PC-9 (cell line): ENCODE data around the gene IDH2. TPM values are rescaled to one million over a fixed set of nuclear protein-coding genes. Genes with fewer than 3 reads are reported as not detected.

Source experiments
- BruUV-seq: library from RNA; stranded (reverse); fragments of 400-500 nt; replicated peaks from 2 replicates; lab custom pipeline; 2021; lab: Mats Ljungman, UMichigan
- CTCF ChIA-PET: fragments of 300-600 bp; sonication (Branson Sonifier 250); formaldehyde crosslinking; loops from one replicate; lab custom pipeline; 2022; ENCODE audit warnings: antibody characterized with exemption; lab: Charles Lee
- POLR2A ChIA-PET: fragments of 300-600 bp; sonication (Branson Sonifier 250); formaldehyde crosslinking; loops from one replicate; lab custom pipeline; 2022; ENCODE audit warnings: antibody characterized with exemption; ENCODE audit not compliant: unreplicated experiment; lab: Charles Lee
- DNase-seq, 2 experiments: peaks; one replicate each; pipeline versions ENCODE4 v3.0.0 to v3.0.0-alpha.2; 2015 to 2022; ENCODE audit warnings: mixed read lengths in 1 of 2
- H2AFZ ChIP-seq: fragments of 200-600 bp; sonication (generic); 2 replicates; pipeline ENCODE4 v1.8.1; 2017; ENCODE audit warnings: antibody characterized with exemption
- H3F3A ChIP-seq: fragments of 200-600 bp; sonication (generic); 2 replicates; pipeline ENCODE4 v1.8.1; 2017; ENCODE audit warnings: antibody characterized with exemption, mild to moderate bottlenecking, low read depth; ENCODE audit not compliant: insufficient read depth
- H3K27ac ChIP-seq: fragments of 200-600 bp; sonication (generic); 2 replicates; pipeline ENCODE4 v1.6.1; 2016; ENCODE audit warnings: mixed run types
- H3K27me3 ChIP-seq: fragments of 200-600 bp; sonication (generic); 2 replicates; pipeline ENCODE4 v1.6.1; 2016; ENCODE audit warnings: low read depth, mixed run types; ENCODE audit not compliant: insufficient read depth
- H3K36me3 ChIP-seq: fragments of 200-600 bp; sonication (generic); 2 replicates; pipeline ENCODE4 v1.6.1; 2016; ENCODE audit warnings: low read depth, mixed run types
- H3K4me1 ChIP-seq: fragments of 200-600 bp; sonication (generic); replicated peaks from 2 replicates; pipeline ENCODE4 v1.6.1; 2016; ENCODE audit warnings: mixed run types; ENCODE audit not compliant: insufficient read depth
- H3K4me2 ChIP-seq: fragments of 200-600 bp; sonication (generic); 2 replicates; pipeline ENCODE4 v1.6.1; 2017; ENCODE audit warnings: mixed run types
- H3K4me3 ChIP-seq: fragments of 200-600 bp; sonication (generic); 2 replicates; pipeline ENCODE4 v1.6.1; 2016; ENCODE audit warnings: mixed run types
- H3K79me2 ChIP-seq: fragments of 200-600 bp; sonication (generic); 2 replicates; pipeline ENCODE4 v1.6.1; 2017; ENCODE audit warnings: low read depth, mixed run types
- H3K9me2 ChIP-seq: fragments of 200-600 bp; sonication (generic); 2 replicates; pipeline ENCODE4 v1.8.1; 2017; ENCODE audit warnings: mild to moderate bottlenecking; ENCODE audit not compliant: insufficient read depth
- H3K9me3 ChIP-seq: fragments of 200-600 bp; sonication (generic); 2 replicates; pipeline ENCODE4 v1.8.1; 2016; ENCODE audit warnings: low read depth; ENCODE audit not compliant: insufficient read depth
- H4K20me1 ChIP-seq: fragments of 200-600 bp; sonication (generic); 2 replicates; pipeline ENCODE4 v1.8.1; 2017; ENCODE audit not compliant: insufficient read depth
- CTCF ChIP-seq: fragments of 200-600 bp; sonication (generic); conservative IDR thresholded peaks from 2 replicates; pipeline ENCODE4 v1.6.1; 2017; ENCODE audit warnings: mixed run types, antibody characterized with exemption, mild to moderate bottlenecking, moderate library complexity
- EZH2 ChIP-seq: fragments of 200-600 bp; sonication (generic); IDR thresholded peaks from 2 replicates; pipeline ENCODE4 v1.8.0; 2017; ENCODE audit warnings: antibody characterized with exemption, low read depth
- intact Hi-C: fragments of 100-400 bp; cut with micrococcal nuclease; formaldehyde crosslinking; loops from one replicate; pipeline ENCODE4 v1.10.0; 2022; ENCODE audit not compliant: unreplicated experiment
- total RNA-seq: library from RNA; stranded (reverse); gene quantifications from 2 replicates; pipeline ENCODE4 v1.2.3, GENCODE V29; 2021

The IDH2 gene
- total RNA-seq, 1 experiment from 2014 or later: 96.7 TPM

GRCh38 chr15:90130291-90130690 lies 28.0 kb upstream of the IDH2 start:
- Histone ChIP-seq H4K20me1 (no peaks in the 10 kb centered on the region), H2AFZ (no peak overlapping the region), H3K27me3 (no peaks in the 10 kb centered on the region), H3K4me1 (no peaks in the 10 kb centered on the region), H3K27ac (no peak overlapping the region), H3K9me3 (no peaks in the 10 kb centered on the region), H3K9me2 (no peaks in the 10 kb centered on the region), H3F3A (no peaks in the 10 kb centered on the region), H3K4me2 (no peak overlapping the region), H3K79me2 (no peaks in the 10 kb centered on the region), H3K36me3 (no peaks in the 10 kb centered on the region), H3K4me3 (no peak overlapping the region)
- no TSS peak for BruUV-seq
- no peak for DNase-seq
- TF ChIP-seq EZH2 (no peak), CTCF (no peak)
- ChIA-PET POLR2A (no interaction called here), CTCF (no interaction called here)
- intact Hi-C loops: no loop called here

DNA sequence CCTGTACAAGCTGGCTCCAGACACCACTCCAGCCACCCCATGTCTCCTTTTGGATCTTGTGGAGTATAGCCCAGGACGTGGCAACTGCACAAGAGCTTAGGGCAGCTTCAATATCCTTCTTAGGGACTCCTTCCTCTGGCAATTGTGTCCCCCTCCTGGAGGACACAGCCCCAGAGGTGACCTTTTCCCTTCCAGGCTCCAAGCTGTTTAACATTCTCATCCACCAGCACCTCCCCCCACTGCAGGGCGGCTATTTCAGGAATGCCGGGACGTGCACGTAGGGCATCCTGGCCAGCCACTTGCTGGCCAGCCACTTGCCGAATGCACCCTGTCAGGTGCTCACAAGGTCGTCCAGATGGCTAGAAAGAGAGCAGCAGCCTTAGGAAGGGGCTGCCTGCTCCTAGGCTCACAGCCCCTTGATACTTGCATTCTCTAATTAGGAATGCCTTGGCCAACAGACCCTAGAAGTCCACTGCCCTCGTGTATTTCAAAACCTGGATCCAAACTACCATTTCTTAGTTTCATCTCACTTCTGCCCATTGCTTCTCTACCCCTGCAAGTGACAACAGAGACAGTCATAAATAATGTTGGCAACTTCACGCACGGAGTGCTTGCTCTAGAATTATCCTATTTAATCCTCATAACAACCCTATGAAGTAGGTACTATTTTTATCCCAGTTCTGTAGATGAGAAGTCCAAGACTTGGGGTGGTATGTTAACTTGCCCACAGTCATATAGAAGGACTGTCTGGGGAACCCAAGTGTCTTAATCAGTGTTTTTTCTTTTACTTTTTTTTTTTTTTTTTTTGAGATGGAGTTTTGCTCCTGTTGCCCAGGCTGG lies 24.5 kb upstream of the IDH2 start:
- Histone ChIP-seq H3K9me3 (no peaks in the 10 kb centered on the region), H4K20me1 (no peaks in the 10 kb centered on the region), H3F3A (no peaks in the 10 kb centered on the region; the same call in 1 of the 2 replicates), H2AFZ (no peak overlapping the region), H3K79me2 (no peaks in the 10 kb centered on the region), H3K36me3 (no peaks in the 10 kb centered on the region), H3K9me2 (no peaks in the 10 kb centered on the region), H3K4me1 (no peaks in the 10 kb centered on the region), H3K27ac (no peak overlapping the region), H3K27me3 (no peaks in the 10 kb centered on the region), H3K4me2 (no peak overlapping the region), H3K4me3 (no peak overlapping the region)
- TF ChIP-seq CTCF (no peak), EZH2 (no peak)
- DNase-seq: no peak
- intact Hi-C loops: no loop called here
- ChIA-PET CTCF (no interaction called here), POLR2A (no interaction called here)
- no TSS peak for BruUV-seq

GRCh38 chr15:90126022-90126421 lies 23.8 kb upstream of the IDH2 start:
- TF ChIP-seq CTCF: no peak
- TF ChIP-seq EZH2: no peak
- no peaks in the 10 kb centered on the region for H3K9me3 ChIP-seq
- no TSS peak for BruUV-seq
- no peaks in the 10 kb centered on the region for H3K9me2 ChIP-seq
- ChIA-PET POLR2A (interaction anchor here (0.6 to 0.7 kb wide), 2 partner anchors 104 to 220 kb away, joined by 3 to 7 read pairs; no protein-coding TSS in a partner anchor), CTCF (no interaction called here)
- no peak overlapping the region for H3K4me3 ChIP-seq
- H3K27me3 ChIP-seq: no peaks in the 10 kb centered on the region
- no peaks in the 10 kb centered on the region; the same call in 1 of the 2 replicates for H3F3A ChIP-seq
- no peaks in the 10 kb centered on the region for H3K36me3 ChIP-seq
- no peak for DNase-seq
- H2AFZ ChIP-seq: no peak overlapping the region
- H3K4me2 ChIP-seq: no peak overlapping the region
- H4K20me1 ChIP-seq: no peaks in the 10 kb centered on the region
- no peaks in the 10 kb centered on the region for H3K79me2 ChIP-seq
- H3K4me1 ChIP-seq: no peaks in the 10 kb centered on the region
- no peak overlapping the region for H3K27ac ChIP-seq
- intact Hi-C loops: no loop called here
